Activated naive CD4-positive, alpha-beta T cell treated with anti-CD3 and anti-CD28 coated beads for 36 hours (primary cell): ENCODE results near the gene LCNL1. TPM values are rescaled to one million over a fixed set of nuclear protein-coding genes. Genes with fewer than 3 reads are reported as not detected.
A peak's percentile ranks its signal among the peaks of the same experiment; 100 is the strongest.

Experiments used
- CTCF ChIA-PET: fragments of 350-600 bp; sonication (Branson Sonifier 250); formaldehyde crosslinking; loops from one replicate; lab custom pipeline; 2021; ENCODE audit warnings: antibody characterized with exemption; lab: Charles Lee
- DNase-seq: peaks from one replicate; pipeline ENCODE4 v3.0.0-alpha.2; 2020
- H3K27ac Mint-ChIP-seq: one replicate; pipeline ENCODE4 v1.8.0; 2021; ENCODE audit warnings: mild to moderate bottlenecking, mixed read lengths
- H3K27me3 Mint-ChIP-seq: one replicate; pipeline ENCODE4 v1.8.0; 2021; ENCODE audit warnings: low read depth, mixed read lengths
- H3K36me3 Mint-ChIP-seq: one replicate; pipeline ENCODE4 v1.8.0; 2021; ENCODE audit warnings: low read depth, mixed read lengths
- H3K4me1 Mint-ChIP-seq: one replicate; pipeline ENCODE4 v1.8.0; 2021; ENCODE audit warnings: low read depth, mixed read lengths
- H3K4me3 Mint-ChIP-seq: one replicate; pipeline ENCODE4 v1.8.0; 2021; ENCODE audit warnings: mild to moderate bottlenecking, moderate library complexity, mixed read lengths
- H3K9me3 Mint-ChIP-seq: one replicate; pipeline ENCODE4 v1.8.0; 2021; ENCODE audit warnings: mixed read lengths
- intact Hi-C: fragments of 100-400 bp; cut with micrococcal nuclease; formaldehyde crosslinking; loops from one replicate; pipeline ENCODE4 v1.15.1; 2023
- total RNA-seq, 2 experiments: library from RNA; stranded (reverse); gene quantifications; one replicate each; pipeline ENCODE4 v1.2.3, GENCODE V29; 2021

Gene LCNL1
- total RNA-seq, 2 experiments from 2014 or later, result not detected

GRCh38 chr9:136964171-136964689, 18.6 kb upstream of the LCNL1 start:
- Mint-ChIP-seq H3K27me3 (no peaks in the 10 kb centered on the region), H3K4me1 (peaks cover 12% of the 10 kb centered on the region), H3K36me3 (no peaks in the 10 kb centered on the region), H3K27ac (no peak overlapping the region), H3K9me3 (no peaks in the 10 kb centered on the region), H3K4me3 (no peak overlapping the region)
- DNase-seq, result no peak
- intact Hi-C loops, result no loop called here
- CTCF ChIA-PET, result no interaction called here

DNA sequence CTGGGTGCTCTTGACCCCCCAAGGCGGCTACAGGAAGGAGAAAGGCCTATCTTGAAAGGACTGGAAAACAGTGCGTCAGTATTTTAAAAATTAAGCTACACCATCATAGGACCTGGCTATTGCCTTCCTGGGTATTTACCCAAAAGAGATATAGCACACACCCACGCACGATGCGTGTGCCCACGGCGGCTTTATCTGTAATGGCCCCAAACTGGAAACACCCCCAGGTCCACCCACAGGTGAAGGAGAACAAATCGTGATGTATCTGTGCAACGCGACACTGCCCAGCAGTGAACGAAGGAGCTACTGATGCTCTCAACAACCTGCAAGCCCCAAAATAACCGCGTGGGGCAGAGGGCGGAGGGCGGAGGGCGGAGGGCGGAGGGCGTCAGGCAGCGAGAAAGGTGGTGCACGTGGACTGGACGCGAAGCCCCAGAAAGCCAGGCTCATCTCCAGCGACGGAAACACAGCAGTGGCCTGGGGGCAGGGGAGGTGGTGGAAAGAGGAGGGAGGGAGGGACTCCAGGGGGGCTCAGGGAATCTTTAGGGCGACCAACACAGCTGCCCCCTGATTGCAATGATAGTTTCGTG, 17.9 kb upstream of the LCNL1 start:
- DNase-seq, result no peak
- H3K4me1 Mint-ChIP-seq, result peaks cover 12% of the 10 kb centered on the region
- CTCF ChIA-PET, result no interaction called here
- intact Hi-C loops, result no loop called here
- H3K36me3 Mint-ChIP-seq, result no peaks in the 10 kb centered on the region
- no peaks in the 10 kb centered on the region for H3K27me3 Mint-ChIP-seq
- no peak overlapping the region for H3K27ac Mint-ChIP-seq
- no peaks in the 10 kb centered on the region for H3K9me3 Mint-ChIP-seq
- H3K4me3 Mint-ChIP-seq, result no peak overlapping the region

GRCh38 chr9:136965771-136966484, 16.9 kb upstream of the LCNL1 start:
- peak; percentile 36 for DNase-seq
- Mint-ChIP-seq H3K4me3 (no peak overlapping the region), H3K27ac (no peak overlapping the region), H3K27me3 (no peaks in the 10 kb centered on the region), H3K4me1 (peaks cover 10% of the 10 kb centered on the region), H3K9me3 (no peaks in the 10 kb centered on the region), H3K36me3 (no peaks in the 10 kb centered on the region)
- CTCF ChIA-PET, result interaction anchor here (1.1 kb wide), 1 partner anchor 18 kb away, joined by 3 read pairs; no protein-coding TSS in a partner anchor
- intact Hi-C loops, result no loop called here

- DNase-seq, result no peak
- Mint-ChIP-seq H3K9me3 (no peaks in the 10 kb centered on the region), H3K27ac (no peak overlapping the region), H3K27me3 (no peaks in the 10 kb centered on the region), H3K4me3 (no peak overlapping the region), H3K4me1 (peaks cover 10% of the 10 kb centered on the region), H3K36me3 (no peaks in the 10 kb centered on the region)
- intact Hi-C loops, result no loop called here
- CTCF ChIA-PET, result no interaction called here
Measured at GRCh38 chr9:136968333-136969127, 14.3 kb upstream of the LCNL1 start.

- intact Hi-C loops, result no loop called here
- H3K4me3 Mint-ChIP-seq, result no peak overlapping the region
- no peak for DNase-seq
- H3K4me1 Mint-ChIP-seq, result peaks cover 10% of the 10 kb centered on the region
- H3K9me3 Mint-ChIP-seq, result no peaks in the 10 kb centered on the region
- no peak overlapping the region for H3K27ac Mint-ChIP-seq
- H3K36me3 Mint-ChIP-seq, result no peaks in the 10 kb centered on the region
- no peaks in the 10 kb centered on the region for H3K27me3 Mint-ChIP-seq
- CTCF ChIA-PET, result no interaction called here
Measured at GRCh38 chr9:136969150-136969549, 13.6 kb upstream of the LCNL1 start.

GRCh38 chr9:136969774-136970173, 13.0 kb upstream of the LCNL1 start:
- H3K27ac Mint-ChIP-seq, result no peak overlapping the region
- no peak overlapping the region for H3K4me3 Mint-ChIP-seq
- DNase-seq, result no peak
- H3K27me3 Mint-ChIP-seq, result no peaks in the 10 kb centered on the region
- H3K4me1 Mint-ChIP-seq, result peaks cover 9% of the 10 kb centered on the region
- H3K9me3 Mint-ChIP-seq, result no peaks in the 10 kb centered on the region
- CTCF ChIA-PET, result interaction anchor here (0.6 kb wide), 1 partner anchor 60 kb away, joined by 3 read pairs; no protein-coding TSS in a partner anchor
- intact Hi-C loops, result no loop called here
- no peaks in the 10 kb centered on the region for H3K36me3 Mint-ChIP-seq

DNA sequence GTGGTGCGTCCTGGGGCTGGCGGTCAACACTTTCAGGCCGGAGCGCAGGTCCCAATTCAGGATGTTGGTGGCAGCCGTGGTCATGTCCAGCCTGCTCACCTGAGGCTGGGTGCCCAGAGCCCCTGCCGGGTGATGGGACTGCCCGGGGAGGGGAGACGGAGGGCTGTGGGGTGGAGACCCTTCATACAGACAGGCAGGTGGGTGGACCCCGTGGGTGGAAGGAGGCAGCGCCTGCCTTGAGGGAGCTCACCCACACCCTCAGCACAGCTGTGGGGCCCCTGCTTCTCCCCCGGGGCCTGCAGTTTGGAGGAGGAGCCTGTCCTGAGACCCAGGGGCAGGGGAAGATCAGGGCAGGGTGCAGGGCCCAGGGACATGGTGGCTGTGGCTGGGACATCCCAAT, 12.4 kb upstream of the LCNL1 start:
- H3K27me3 Mint-ChIP-seq, result no peaks in the 10 kb centered on the region
- no peak overlapping the region for H3K27ac Mint-ChIP-seq
- peaks cover 14% of the 10 kb centered on the region for H3K4me1 Mint-ChIP-seq
- no peak overlapping the region for H3K4me3 Mint-ChIP-seq
- H3K36me3 Mint-ChIP-seq, result no peaks in the 10 kb centered on the region
- intact Hi-C loops, result no loop called here
- CTCF ChIA-PET, result interaction anchor here (0.6 kb wide), 1 partner anchor 59 kb away, joined by 3 read pairs; no protein-coding TSS in a partner anchor
- no peak for DNase-seq
- no peaks in the 10 kb centered on the region for H3K9me3 Mint-ChIP-seq

DNA sequence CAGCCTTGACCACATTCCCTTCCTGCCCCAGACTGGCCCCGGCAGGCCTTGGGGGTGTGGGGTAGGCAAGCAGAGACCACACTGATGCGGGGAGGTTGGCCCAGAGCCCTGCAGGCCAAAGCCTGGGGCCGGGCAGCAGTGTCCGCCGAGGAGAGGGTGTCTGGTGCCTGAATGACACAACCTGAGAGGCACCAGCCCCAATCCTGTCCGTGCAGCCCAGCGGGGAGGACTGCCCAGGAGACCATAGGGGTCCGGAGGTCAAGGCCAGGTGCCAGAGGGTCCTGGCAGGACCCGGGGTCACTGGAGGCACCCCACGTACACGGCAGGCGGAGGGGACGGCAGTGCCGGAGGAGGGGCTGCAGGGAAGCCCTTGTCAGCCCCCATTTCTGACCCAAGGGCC, 11.0 kb upstream of the LCNL1 start:
- no peak for DNase-seq
- intact Hi-C loops, result no loop called here
- Mint-ChIP-seq H3K27me3 (no peaks in the 10 kb centered on the region), H3K4me3 (no peak overlapping the region), H3K36me3 (no peaks in the 10 kb centered on the region), H3K27ac (no peak overlapping the region), H3K4me1 (peaks cover 12% of the 10 kb centered on the region), H3K9me3 (no peaks in the 10 kb centered on the region)
- CTCF ChIA-PET, result interaction anchor here (0.8 kb wide), 1 partner anchor 21 kb away, joined by 3 read pairs; no protein-coding TSS in a partner anchor

- intact Hi-C loops, result no loop called here
- CTCF ChIA-PET, result interaction anchor here (0.8 kb wide), 1 partner anchor 21 kb away, joined by 3 read pairs; no protein-coding TSS in a partner anchor
- Mint-ChIP-seq H3K9me3 (no peaks in the 10 kb centered on the region), H3K27me3 (no peaks in the 10 kb centered on the region), H3K4me1 (peaks cover 12% of the 10 kb centered on the region), H3K27ac (no peak overlapping the region), H3K36me3 (no peaks in the 10 kb centered on the region), H3K4me3 (no peak overlapping the region)
- no peak for DNase-seq
Measured at GRCh38 chr9:136972335-136972734, 10.5 kb upstream of the LCNL1 start.

DNA sequence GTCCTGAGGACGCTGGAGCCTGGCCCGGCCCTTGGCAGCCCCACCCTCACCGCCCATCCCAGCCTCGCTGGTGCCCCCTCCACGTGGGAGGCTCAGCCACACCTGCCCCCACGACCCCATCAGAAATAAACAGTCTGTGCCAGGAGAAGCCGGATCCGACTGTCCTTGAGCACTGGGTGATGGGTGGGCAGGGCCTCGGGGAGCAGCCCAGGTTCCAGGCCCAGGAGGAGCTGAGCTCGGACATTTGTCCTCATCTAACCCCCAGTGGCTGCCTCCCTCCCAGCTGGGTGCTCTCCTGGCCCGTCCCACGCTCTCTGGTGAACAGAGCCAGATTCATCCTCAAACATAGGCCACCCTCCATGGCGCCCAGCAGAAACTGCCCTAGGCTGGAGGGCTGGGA, 10.1 kb upstream of the LCNL1 start:
- intact Hi-C loops, result no loop called here
- Mint-ChIP-seq H3K4me3 (no peak overlapping the region), H3K9me3 (no peaks in the 10 kb centered on the region), H3K36me3 (no peaks in the 10 kb centered on the region), H3K27ac (no peak overlapping the region), H3K27me3 (no peaks in the 10 kb centered on the region), H3K4me1 (peaks cover 14% of the 10 kb centered on the region)
- CTCF ChIA-PET, result interaction anchor here (0.8 kb wide), 1 partner anchor 22 kb away, joined by 3 read pairs; no protein-coding TSS in a partner anchor
- DNase-seq, result no peak

- peaks cover 14% of the 10 kb centered on the region for H3K4me1 Mint-ChIP-seq
- H3K36me3 Mint-ChIP-seq, result no peaks in the 10 kb centered on the region
- CTCF ChIA-PET, result interaction anchor here (0.6 to 3.2 kb wide), 4 partner anchors 26 to 161 kb away, joined by 3 to 14 read pairs (median 6); no protein-coding TSS in a partner anchor
- DNase-seq, result no peak
- no peaks in the 10 kb centered on the region for H3K9me3 Mint-ChIP-seq
- intact Hi-C loops, result no loop called here
- no peak overlapping the region for H3K27ac Mint-ChIP-seq
- H3K4me3 Mint-ChIP-seq, result no peak overlapping the region
- no peaks in the 10 kb centered on the region for H3K27me3 Mint-ChIP-seq
Measured at GRCh38 chr9:136973618-136974617, 8.9 kb upstream of the LCNL1 start.
